Osteoblast (primary cell): Measurements from ENCODE around the gene SLC18A2. TPM values are rescaled to one million over a fixed set of nuclear protein-coding genes. Genes with fewer than 3 reads are reported as not detected.

Source experiments
- DNase-seq: peaks from one replicate; pipeline ENCODE4 v3.0.0; 2011; ENCODE audit warnings: low spot score, mixed read lengths; ENCODE audit not compliant: insufficient read length; ENCODE audit errors: missing footprints
- H2AFZ ChIP-seq: 2 replicates; pipeline ENCODE4 v1.6.0; 2011; ENCODE audit warnings: mild to moderate bottlenecking, low read length
- H3K27ac ChIP-seq: 2 replicates; pipeline ENCODE4 v1.5.1; 2011; ENCODE audit warnings: mild to moderate bottlenecking, low read depth, low read length, moderate library complexity
- H3K27me3 ChIP-seq: 2 replicates; pipeline ENCODE4 v1.6.0; 2012; ENCODE audit warnings: mild to moderate bottlenecking, control low read depth, inconsistent platforms, low read length, moderate library complexity; ENCODE audit not compliant: insufficient read depth
- H3K36me3 ChIP-seq: 2 replicates; pipeline ENCODE4 v1.5.1; 2011; ENCODE audit warnings: mild to moderate bottlenecking, low read length, control low read depth, moderate library complexity; ENCODE audit not compliant: insufficient read depth
- H3K4me1 ChIP-seq: 2 replicates; pipeline ENCODE4 v1.5.1; 2011; ENCODE audit warnings: mild to moderate bottlenecking, low read length, control low read depth, moderate library complexity; ENCODE audit not compliant: insufficient read depth
- H3K4me2 ChIP-seq: 2 replicates; pipeline ENCODE4 v1.6.0; 2011; ENCODE audit warnings: mild to moderate bottlenecking, low read length; ENCODE audit not compliant: insufficient read depth
- H3K4me3 ChIP-seq: fragments of 200-600 bp; sonication (generic); 3 replicates; pipeline ENCODE4 v1.5.1; 2012; ENCODE audit warnings: mild to moderate bottlenecking, low read length, inconsistent platforms; ENCODE audit not compliant: insufficient read depth
- H3K79me2 ChIP-seq: 2 replicates; pipeline ENCODE4 v1.6.0; 2012; ENCODE audit warnings: mild to moderate bottlenecking, low read length, control low read depth, inconsistent platforms; ENCODE audit not compliant: insufficient read depth
- H3K9me3 ChIP-seq: 2 replicates; pipeline ENCODE4 v1.5.1; 2011; ENCODE audit warnings: low read depth, low read length, control low read depth
- H4K20me1 ChIP-seq: 2 replicates; pipeline ENCODE4 v1.6.0; 2012; ENCODE audit warnings: mild to moderate bottlenecking, low read length, control low read depth; ENCODE audit not compliant: insufficient read depth
- CTCF ChIP-seq: IDR thresholded peaks from 2 replicates; pipeline ENCODE4 v1.5.1; 2011; ENCODE audit warnings: mild to moderate bottlenecking, low read depth, low read length, moderate library complexity; ENCODE audit errors: extremely low read depth
- total RNA-seq: library from RNA; depleted of rRNA; stranded (reverse); fragments of >200 nt; gene quantifications from 2 replicates; pipeline ENCODE4 v1.2.3, GENCODE V29; 2012

The SLC18A2 gene
- total RNA-seq, 1 donor = not detected

- Histone ChIP-seq H4K20me1 (no peaks in the 10 kb centered on the region), H3K27ac (no peak overlapping the region), H3K79me2 (no peaks in the 10 kb centered on the region), H3K4me1 (no peaks in the 10 kb centered on the region), H3K9me3 (no peaks in the 10 kb centered on the region), H3K36me3 (no peaks in the 10 kb centered on the region), H3K4me2 (no peak overlapping the region), H3K27me3 (peaks cover 22% of the 10 kb centered on the region), H2AFZ (no peak overlapping the region), H3K4me3 (no peak overlapping the region)
- DNase-seq = no peak
- no peak for TF ChIP-seq CTCF
These were observed 8.0 kb downstream of the SLC18A2 start for GRCh38 chr10:117248750-117249465.

GRCh38 chr10:117249493-117250093 is 8.7 kb downstream of the SLC18A2 start:
- no peak overlapping the region for H3K27ac ChIP-seq
- no peaks in the 10 kb centered on the region for H3K4me1 ChIP-seq
- H3K79me2 ChIP-seq = no peaks in the 10 kb centered on the region
- H2AFZ ChIP-seq = no peak overlapping the region
- no peaks in the 10 kb centered on the region for H3K9me3 ChIP-seq
- no peak for TF ChIP-seq CTCF
- no peak overlapping the region for H3K4me2 ChIP-seq
- no peaks in the 10 kb centered on the region for H3K36me3 ChIP-seq
- no peak overlapping the region for H3K4me3 ChIP-seq
- no peak for DNase-seq
- H3K27me3 ChIP-seq = peaks cover 22% of the 10 kb centered on the region
- H4K20me1 ChIP-seq = no peaks in the 10 kb centered on the region

- Histone ChIP-seq H3K27ac (no peak overlapping the region), H3K9me3 (no peaks in the 10 kb centered on the region), H4K20me1 (no peaks in the 10 kb centered on the region), H3K4me1 (no peaks in the 10 kb centered on the region), H3K79me2 (no peaks in the 10 kb centered on the region), H3K4me2 (no peak overlapping the region), H3K36me3 (no peaks in the 10 kb centered on the region), H3K4me3 (no peak overlapping the region), H3K27me3 (peaks cover 21% of the 10 kb centered on the region), H2AFZ (no peak overlapping the region)
- TF ChIP-seq CTCF = no peak
- DNase-seq = no peak
These were observed 9.5 kb downstream of the SLC18A2 start for GRCh38 chr10:117250411-117250810.

- no peak overlapping the region for H3K27ac ChIP-seq
- no peak overlapping the region for H2AFZ ChIP-seq
- H3K4me1 ChIP-seq = no peaks in the 10 kb centered on the region
- H3K79me2 ChIP-seq = no peaks in the 10 kb centered on the region
- no peaks in the 10 kb centered on the region for H3K36me3 ChIP-seq
- H3K9me3 ChIP-seq = no peaks in the 10 kb centered on the region
- no peak overlapping the region for H3K4me3 ChIP-seq
- H3K27me3 ChIP-seq = no peaks in the 10 kb centered on the region
- H4K20me1 ChIP-seq = no peaks in the 10 kb centered on the region
- H3K4me2 ChIP-seq = no peak overlapping the region
- TF ChIP-seq CTCF = no peak
- DNase-seq = no peak
These were observed 13.0 kb downstream of the SLC18A2 start for GRCh38 chr10:117253908-117254307.
